GM10266 (cell line): Measurements from ENCODE around the gene PMM2.

Experiments
- DNase-seq: peaks from one replicate; pipeline ENCODE4 v3.0.0; 2012; ENCODE audit errors: extremely low spot score
- CTCF ChIP-seq: IDR thresholded peaks from 2 replicates; pipeline ENCODE4 v1.5.1; 2012; ENCODE audit warnings: mild to moderate bottlenecking, low read depth; ENCODE audit not compliant: control insufficient read depth, insufficient read depth; ENCODE audit errors: missing control alignments

Gene PMM2

DNA sequence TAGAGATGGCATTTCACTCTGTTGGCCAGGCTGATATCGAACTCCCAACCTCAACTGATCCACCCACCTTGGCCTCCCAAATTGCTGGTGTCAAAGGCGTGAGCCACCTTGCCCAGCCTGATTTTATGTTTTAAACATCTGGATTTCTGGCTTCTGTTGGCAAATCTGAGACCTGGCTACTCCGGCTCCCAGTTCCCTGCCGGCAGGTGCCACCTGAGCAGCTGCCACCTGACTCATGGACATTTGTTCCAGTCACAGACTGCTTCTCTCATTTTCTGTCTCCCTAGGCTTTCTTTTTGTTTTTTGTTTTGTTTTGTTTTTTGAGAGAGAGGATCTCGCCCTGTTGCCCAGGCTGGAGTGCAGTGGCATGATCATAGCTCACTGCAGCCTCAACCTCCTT, 9.6 kb downstream of the PMM2 start:
- TF ChIP-seq CTCF = no peak
- DNase-seq = no peak

DNA sequence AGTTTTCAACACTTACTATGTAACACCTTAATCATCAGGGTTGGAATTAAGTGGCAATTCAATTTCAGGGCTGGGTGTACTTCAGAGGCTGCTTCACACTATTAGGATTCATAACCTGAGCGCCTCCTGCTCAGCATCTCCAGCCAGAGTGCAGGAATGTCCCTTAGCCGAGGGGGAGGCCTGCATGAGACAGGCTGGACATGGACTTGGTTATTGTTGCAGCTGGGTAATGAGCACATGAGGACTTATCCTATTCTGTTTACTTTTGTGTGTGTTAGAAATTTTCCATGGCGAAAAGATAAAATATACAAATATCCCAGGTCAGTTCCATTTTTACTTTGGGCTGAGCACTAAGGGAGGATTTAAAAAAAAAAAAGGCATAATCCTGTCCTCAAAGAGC, 10.4 kb downstream of the PMM2 start:
- TF ChIP-seq CTCF = no peak
- DNase-seq = no peak

DNA sequence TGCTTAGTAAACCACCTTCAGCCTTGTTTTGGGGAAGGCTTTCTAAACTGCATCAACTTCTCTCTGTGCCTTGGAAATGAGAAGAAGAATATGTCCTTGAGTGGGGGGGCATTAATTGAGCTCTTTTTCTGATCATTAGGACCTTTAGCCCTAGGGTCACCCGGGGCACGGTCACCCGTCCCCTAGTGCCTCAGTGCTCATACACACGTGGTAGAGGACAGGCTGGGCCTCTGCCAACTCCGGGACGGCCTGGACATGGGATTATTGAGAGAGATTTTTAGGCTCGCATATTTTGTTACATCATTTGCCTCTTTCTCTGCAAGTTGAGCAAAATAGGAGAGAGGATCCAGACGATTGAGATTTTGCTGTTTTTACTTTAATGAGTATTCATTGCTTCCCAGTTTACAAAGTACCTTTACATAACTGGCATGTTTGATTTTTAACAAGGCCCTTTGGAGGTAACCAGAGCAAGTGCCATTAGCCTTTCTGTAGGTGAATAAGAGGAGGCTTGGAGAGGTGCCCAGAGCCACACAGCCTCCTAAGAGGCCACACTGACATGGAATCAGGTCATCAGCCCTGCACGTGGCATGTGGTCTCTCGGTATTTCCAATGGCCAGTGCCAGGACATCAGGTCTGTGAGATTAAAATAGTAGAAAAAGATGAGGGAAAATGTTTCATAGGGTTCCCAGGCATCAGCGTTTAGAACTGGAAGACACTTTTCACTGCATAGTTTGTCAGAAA, 11.1 kb downstream of the PMM2 start:
- TF ChIP-seq CTCF = no peak
- DNase-seq = no peak

- no peak for DNase-seq
- TF ChIP-seq CTCF = no peak
These were observed 14.7 kb downstream of the PMM2 start for GRCh38 chr16:8812162-8812843.

GRCh38 chr16:8814095-8814806, 16.6 kb downstream of the PMM2 start:
- DNase-seq = no peak
- TF ChIP-seq CTCF = no peak

DNA sequence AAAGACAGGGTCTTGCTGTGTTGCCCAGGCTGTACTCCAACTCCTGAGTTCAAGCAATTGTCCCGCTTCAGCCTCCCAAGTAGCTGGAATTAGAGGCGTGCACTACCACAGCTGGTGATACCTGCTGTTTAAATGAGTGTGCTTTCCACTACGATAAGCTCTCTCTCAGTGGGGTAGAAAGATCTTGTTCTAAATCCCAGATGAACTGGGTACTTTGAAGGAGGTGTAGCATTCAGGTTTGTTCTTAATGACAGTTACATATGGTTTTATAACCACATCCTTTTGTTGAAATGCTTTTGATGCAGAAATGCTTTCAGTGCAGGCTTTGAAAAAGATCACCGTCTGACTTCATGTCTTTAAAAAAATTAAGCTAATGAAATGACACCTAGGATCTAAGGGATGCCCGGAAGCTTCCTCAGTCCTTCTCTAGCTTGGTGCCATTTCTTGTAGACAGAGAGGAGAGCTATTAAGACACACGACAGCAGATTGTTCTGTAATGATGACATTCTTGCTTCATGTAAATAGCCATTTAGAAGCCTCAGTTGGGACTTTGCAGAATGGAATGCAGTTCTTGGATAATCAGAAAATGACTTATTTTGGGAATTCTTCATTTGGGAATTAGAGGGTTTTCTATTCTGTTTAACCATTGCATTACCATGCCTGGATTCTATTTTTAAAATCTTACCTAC, 19.5 kb downstream of the PMM2 start:
- TF ChIP-seq CTCF = no peak
- DNase-seq = no peak
